ENCODE data around the gene PAQR4.

PAQR4 gene

GRCh38 chr16:2981177-2981898 is 12.2 kb downstream of the PAQR4 start:
- DNase-seq = no peak

DNA sequence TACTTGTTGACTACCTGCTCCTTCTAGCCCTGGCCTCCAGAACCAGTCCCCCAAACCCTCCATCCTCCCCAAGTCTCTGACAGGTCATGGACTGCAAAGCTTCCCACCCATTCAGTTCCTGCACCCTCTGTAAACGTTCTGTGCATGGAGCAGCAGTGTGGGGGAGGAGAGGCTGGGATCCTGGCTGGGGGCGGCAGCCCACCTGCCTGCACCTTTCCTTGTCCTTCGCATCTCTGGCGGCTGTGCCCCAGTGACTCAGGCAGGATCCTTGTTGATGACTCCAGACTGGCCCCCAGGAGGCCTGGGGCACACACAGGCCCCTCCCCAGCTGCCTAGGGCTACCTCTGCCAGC is 12.7 kb downstream of the PAQR4 start:
- DNase-seq = no peak

GRCh38 chr16:2982402-2982801 is 13.3 kb downstream of the PAQR4 start:
- no peak for DNase-seq

DNA sequence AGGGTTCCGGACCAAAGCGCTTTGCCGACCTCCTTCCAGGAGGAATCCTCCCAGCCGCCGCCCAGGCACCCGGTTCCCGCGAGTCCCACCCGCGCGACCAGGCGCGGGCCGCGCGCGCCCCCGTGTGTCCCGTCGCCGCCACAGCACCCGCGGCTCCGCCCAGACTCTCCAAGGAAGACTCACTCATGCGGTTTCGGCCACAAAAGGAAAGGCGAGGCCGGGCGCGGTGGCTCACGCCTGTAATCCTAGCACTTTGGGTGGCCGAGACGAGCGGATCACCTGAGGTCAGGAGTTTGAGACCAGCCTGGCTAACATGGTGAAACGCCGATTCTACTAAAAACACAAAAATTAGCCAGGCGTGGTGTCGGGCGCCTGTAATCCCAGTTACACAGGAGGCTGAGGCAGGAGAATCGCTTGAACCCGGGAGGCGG is 14.6 kb downstream of the PAQR4 start:
- DNase-seq = peak; percentile 42

DNA sequence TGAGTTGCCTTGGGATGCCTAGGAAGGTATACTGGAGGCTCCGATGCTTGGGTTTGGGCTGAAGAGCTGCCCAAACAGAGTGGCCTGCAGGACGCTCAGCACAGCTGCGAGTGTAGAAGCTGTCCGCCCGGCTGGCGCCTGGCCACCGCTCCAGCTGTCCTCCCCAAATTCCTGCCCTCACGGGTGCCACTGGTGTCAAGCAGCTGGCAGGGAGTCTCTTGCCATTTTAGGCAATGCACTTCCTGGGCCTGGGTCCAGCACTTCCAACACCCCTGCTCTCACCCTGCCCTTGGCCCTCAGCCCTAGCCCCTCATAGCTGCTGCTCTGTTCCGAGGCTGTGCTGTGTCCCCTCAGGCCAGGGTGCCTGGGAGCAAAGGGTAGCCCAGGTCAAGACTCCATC is 16.3 kb downstream of the PAQR4 start:
- no peak for DNase-seq

DNA sequence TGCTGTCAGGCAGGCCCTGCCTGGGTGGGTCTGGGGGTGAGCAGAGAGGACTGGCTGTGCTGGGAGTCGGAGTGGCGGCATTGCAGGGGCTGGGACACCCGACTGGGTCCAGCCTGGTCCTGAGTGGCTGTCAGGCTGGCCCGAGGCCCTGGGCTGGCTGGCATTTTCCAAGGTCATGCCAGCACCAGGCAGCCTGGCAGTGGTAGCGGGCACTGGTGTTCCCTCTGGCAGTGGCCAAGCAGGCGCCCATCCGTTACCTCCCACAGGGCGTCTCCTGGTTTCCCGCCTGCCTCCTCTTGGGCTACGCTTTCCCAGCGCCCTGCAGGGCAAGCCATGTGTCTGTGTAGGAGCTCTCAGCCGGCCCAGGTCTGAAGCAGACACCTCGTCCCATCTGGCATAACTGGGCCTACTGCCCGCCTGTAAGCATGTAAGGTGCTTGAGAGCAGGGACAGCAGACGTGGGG is 16.8 kb downstream of the PAQR4 start:
- peak; percentile 6 for DNase-seq

DNA sequence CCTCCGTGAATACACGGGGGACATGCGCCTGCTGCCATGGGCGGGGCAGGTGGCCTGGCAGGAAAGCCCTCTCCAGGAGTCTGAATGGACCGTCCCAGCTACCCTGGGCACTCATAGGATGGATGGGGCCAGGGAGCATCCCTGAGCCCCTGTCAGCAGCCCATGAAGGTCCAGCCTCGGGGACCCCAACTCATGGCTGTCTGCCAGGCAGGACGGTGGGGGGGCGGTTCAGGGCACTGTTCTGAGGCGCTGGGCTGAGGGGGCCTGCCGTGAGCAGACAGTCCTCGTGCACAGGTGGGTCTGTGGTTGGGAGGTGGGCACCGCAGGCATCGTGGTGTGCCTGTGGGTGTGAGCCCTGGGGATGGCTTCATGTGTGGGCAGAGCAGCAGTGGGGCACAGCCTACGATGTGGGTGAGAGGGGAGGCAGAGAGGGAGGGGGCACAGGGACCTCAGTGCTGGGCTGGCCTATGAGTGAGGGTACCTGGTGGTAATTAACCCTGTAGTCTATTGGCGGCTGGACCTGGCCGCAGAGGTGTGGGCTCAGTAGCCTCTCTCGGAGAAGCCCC is 17.6 kb downstream of the PAQR4 start:
- DNase-seq = no peak

DNA sequence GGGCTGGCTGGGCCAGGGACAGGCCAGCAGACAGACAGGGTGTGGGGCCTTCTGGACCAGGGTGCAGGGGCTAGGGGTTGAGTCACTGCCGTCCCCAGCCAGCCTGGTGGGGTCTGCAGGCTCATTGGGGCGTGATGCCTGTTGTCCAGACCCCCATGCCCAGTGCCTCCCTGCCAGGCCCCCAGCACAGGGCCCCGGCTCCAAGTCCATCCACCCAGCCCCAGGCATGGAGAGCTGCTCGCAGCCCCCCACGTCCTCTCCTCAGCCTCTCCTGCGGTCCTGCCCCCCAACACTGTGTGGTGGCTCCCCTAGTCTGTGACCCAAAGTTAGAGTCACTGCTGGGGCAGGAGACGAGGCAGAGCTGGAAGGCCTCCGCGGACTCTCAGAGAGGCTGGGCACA is 18.1 kb downstream of the PAQR4 start:
- DNase-seq = no peak

- no peak for DNase-seq
Observed at GRCh38 chr16:2987833-2988232, 18.7 kb downstream of the PAQR4 start.

GRCh38 chr16:2988590-2989099 is 19.5 kb downstream of the PAQR4 start:
- DNase-seq = no peak

DNA sequence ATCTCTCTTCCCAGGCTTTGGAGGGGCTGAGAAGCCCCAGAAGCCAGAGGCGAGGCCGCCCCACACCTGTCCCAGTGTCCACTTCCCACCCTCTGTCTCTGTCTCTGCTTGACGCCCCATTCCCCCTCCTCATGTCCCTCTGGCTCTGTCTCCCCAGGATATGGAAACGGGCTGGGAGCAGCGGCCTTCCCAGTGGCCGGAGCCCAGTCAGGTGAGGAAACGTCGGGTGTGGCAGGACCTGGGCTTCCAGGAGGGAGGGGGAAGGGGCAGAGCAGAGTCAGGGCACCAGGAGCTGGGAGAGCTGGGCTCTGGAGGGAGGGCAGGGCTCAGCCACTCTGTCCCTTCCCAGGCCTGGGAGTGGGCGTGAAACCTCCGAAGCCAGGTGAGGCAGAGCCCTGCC is 21.7 kb downstream of the PAQR4 start:
- DNase-seq = no peak

DNA sequence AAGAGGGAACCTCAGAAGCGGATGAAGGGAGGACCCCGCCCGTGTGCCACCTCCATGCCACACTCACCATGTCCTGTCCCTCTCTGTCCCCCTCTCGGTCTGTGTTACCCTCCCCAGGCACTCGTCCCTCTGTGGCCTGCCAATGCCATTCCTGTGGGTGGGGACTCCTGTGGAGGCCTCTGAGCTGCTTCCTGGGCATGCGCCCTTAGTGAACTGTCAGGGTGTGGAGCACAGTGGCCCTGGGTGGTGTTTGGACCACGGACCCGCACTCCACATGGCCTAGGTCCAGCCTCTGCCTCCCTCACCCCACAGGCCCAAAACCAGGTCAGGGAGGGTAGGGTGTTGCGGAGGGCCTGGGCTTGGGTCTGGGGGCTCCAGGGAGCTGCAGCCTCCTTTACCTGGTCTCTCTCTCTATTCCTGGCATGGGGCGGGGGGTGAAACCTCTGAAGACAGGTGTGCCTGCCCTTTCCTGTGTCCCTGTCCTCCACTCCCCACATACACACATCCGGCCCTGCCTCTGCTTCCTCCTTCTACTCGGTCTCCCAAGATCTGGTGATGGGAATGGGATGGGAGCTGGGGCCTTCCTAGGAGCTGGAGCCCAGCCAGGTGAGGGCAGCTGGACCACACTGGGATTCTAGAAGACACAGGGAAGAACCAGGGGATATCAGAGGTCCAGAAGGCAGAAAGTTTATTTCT is 22.6 kb downstream of the PAQR4 start:
- DNase-seq = no peak

DNA sequence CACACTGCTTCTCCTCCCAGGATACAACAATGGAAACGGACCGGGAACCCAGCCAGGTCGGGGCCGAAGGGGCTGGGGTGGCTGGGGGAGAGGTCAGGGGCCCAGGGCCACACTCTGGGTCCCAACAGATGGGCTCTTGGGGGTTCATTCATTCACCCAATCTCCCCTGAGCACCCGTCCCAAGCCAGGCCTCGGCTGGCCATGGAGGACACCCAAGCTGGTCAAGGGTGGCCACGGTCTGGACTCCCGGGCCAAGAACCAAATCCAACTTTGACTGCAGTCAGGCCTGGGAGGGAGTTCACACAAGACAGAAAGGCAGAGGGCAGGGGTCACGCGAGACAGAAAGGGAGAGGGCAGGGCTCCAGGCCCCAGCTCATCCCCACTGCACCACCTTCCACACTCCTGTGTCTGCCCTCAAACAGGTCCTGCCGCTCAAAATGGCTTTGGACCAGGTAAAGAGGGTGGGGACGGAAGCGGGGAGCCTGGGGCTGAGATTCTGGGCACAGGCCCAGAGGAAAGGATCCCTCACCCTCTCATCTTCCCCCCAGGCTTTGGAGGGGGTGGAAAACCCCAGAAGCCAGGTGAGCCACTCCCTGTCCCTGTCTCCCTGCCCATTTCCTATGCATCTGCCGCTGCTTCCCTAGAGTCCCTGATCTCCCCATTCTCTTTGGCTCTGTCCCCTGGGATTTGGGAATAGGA is 23.4 kb downstream of the PAQR4 start:
- DNase-seq = no peak

GRCh38 chr16:2996298-2996697 is 27.1 kb downstream of the PAQR4 start:
- no peak for DNase-seq

DNA sequence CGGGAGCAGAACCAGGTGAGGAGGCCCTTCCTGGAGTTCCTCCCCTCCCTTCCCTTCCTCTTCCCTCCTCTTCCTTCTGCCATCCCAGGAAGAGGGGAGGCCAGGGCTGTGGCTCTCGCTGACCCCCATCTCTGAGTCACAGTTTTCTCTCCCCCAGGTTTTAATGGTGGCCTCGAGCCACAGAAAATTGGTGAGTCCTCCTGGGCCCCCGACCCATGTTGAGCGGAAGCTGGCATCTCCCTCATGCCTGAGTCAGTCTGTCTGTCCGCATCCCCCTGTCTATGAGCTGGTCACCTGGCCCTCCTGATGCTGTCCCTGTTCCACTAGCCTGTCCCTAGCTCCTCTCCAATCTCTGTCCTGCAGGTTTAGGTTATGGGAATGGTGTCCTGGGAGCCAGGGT is 30.8 kb downstream of the PAQR4 start:
- no peak for DNase-seq

DNA sequence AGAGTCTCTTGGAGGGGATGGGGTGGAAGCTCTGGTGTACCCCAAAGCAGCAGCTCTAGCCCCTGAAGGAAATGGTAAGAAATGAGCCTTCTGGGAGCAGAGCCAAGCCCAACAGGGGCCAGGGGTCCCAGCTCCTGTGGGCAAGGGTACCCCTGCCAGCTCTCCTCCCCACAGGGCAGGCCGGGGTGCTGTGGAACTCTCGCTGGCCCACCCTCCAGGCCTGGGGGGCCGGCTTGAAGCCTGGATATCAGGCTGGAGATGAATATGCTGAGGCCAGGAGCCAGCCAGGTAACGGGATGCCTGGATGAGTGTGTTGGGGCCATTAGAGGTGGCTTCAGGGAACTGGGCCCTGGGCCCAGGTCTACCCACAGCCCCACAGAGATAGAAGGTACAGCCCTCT is 31.4 kb downstream of the PAQR4 start:
- DNase-seq = no peak

- no peak for DNase-seq
Observed at GRCh38 chr16:3001316-3001715, 32.2 kb downstream of the PAQR4 start.

GRCh38 chr16:3003582-3004270 is 34.6 kb downstream of the PAQR4 start:
- DNase-seq = peak; percentile 93

- DNase-seq = no peak
Observed at GRCh38 chr16:3004319-3004718, 35.2 kb downstream of the PAQR4 start.

- DNase-seq = no peak
Observed at GRCh38 chr16:3004781-3005284, 35.7 kb downstream of the PAQR4 start.

DNA sequence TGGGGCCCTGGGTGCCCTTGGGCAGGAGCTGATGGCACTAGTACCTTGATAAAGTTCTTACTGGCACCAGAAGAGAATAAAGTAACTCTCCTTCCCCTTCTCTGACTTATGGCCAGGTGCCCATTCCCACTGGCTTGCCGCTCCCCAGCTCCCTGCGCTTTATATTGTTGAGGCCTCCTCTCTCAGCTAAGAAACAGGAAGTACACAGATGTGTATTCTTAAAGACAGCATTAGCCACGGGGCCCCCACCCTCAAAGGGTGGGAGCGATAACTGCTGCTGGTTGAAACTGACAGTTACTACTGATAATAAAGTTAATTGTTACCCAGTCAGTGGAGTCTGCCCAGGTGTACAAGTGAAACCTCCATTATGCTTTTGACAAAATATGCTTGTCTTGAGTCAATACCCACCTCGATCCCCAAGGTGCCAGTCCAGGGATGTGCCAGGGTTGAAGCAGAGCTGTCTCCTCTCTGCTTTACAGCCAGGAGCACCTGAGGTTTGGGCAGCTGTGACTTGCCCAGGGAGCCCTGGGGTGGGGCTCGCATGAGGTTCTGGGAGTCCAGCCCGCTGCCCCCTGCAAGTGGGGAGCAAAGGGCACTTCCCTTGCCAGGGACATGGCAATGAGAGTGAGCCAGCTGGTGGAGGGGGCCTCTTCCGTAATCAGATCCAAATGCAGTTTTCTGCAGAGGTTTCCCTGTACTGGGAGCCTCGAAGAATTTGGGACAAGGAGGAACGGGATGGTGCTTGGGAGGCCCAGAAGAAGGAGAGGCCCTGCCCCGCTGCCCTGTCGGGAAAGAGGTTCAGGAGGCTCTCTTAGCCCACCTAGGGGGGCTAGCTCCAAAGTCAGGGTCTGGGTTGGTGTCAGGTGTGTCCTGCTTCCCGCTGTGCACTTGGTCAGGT is 38.2 kb downstream of the PAQR4 start:
- no peak for DNase-seq

Data from SHP77 treated with DMSO at 0.1 percent for 48 hours (cell line).